Transverse colon (tissue), 4 donors: ENCODE data around the gene TMEM150C.

Experiments
- CTCF ChIP-seq, 5 experiments: fragments of 200-600 bp in 3 of 5; fragments of 450-650 bp in 2 of 5; sonication (generic) in 3 of 5; IDR thresholded peaks; 1 replicate in 2 of 5; 2 replicates in 3 of 5; pipeline ENCODE4 v1.5.1; 2016 to 2017; ENCODE audit warnings: antibody characterized with exemption in 5 of 5, inconsistent platforms in 3 of 5, mild to moderate bottlenecking in 2 of 5, moderate library complexity in 1 of 5
- EP300 ChIP-seq: sonication (generic); formaldehyde crosslinking; IDR thresholded peaks from one replicate; pipeline ENCODE4 v1.6.1; 2017; ENCODE audit warnings: antibody characterized with exemption, low read depth
- POLR2A ChIP-seq: fragments of 450-650 bp; IDR thresholded peaks from one replicate; pipeline ENCODE4 v1.6.1; 2016; ENCODE audit warnings: antibody characterized with exemption, mild to moderate bottlenecking, moderate library complexity
- POLR2AphosphoS5 ChIP-seq, 3 donors: sonication (generic); formaldehyde crosslinking; IDR thresholded peaks; one replicate each; pipeline ENCODE4 v1.6.1; 2016; ENCODE audit warnings: antibody characterized with exemption in 3 of 3

- TF ChIP-seq CTCF (IDR thresholded peaks at IDR 0.05) = no peak
- no peak for TF ChIP-seq EP300
- TF ChIP-seq POLR2A = no peak
- no peak for TF ChIP-seq POLR2AphosphoS5 (IDR thresholded peaks at IDR 0.05)
These were observed 42.7 kb downstream of the TMEM150C start for GRCh38 chr4:82519072-82519471.
